OCI-LY3 (cell line): ENCODE data around the gene ICAM1.
A peak's percentile ranks its signal among the peaks of the same experiment; 100 is the strongest.

Experiments
- H2AFZ ChIP-seq: fragments of 200-600, 300-600 bp; shearing (Covaris generic); 2 replicates; pipeline ENCODE4 v1.6.0; 2014; ENCODE audit warnings: antibody characterized with exemption, low read depth, low read length
- H3K27ac ChIP-seq: fragments of 200-600, 300-600 bp; sonication (generic); 2 replicates; pipeline ENCODE4 v1.5.1; 2014; ENCODE audit warnings: mild to moderate bottlenecking, low read length, moderate library complexity, mixed read lengths
- H3K27me3 ChIP-seq: fragments of 200-600, 300-600 bp; sonication (generic); 2 replicates; pipeline ENCODE4 v1.6.1; 2014; ENCODE audit warnings: low read depth, low read length, mixed read lengths
- H3K36me3 ChIP-seq: fragments of 200-600, 300-600 bp; sonication (generic); replicated peaks from 2 replicates; pipeline ENCODE3; 2014; ENCODE audit warnings: low read depth, low read length, mixed read lengths
- H3K4me1 ChIP-seq: fragments of 300-600, 200-600 bp; sonication (generic); 2 replicates; pipeline ENCODE4 v1.6.1; 2014; ENCODE audit warnings: low read length, mixed read lengths
- H3K4me2 ChIP-seq: fragments of 200-600, 300-600 bp; sonication (generic); 2 replicates; pipeline ENCODE4 v1.6.1; 2014; ENCODE audit warnings: low read length, mixed read lengths
- H3K4me3 ChIP-seq: fragments of 300-600, 200-600 bp; sonication (generic); 2 replicates; pipeline ENCODE4 v1.5.1; 2014; ENCODE audit warnings: antibody characterized with exemption, mild to moderate bottlenecking, low read length, moderate library complexity
- H3K79me2 ChIP-seq: fragments of 300-600, 200-600 bp; shearing (Covaris generic); 2 replicates; pipeline ENCODE4 v1.6.1; 2014; ENCODE audit warnings: mild to moderate bottlenecking, low read length, mixed read lengths
- H3K9ac ChIP-seq: fragments of 300-600, 200-600 bp; shearing (Covaris generic); 2 replicates; pipeline ENCODE4 v1.6.0; 2014; ENCODE audit warnings: mild to moderate bottlenecking, low read length, moderate library complexity
- H3K9me3 ChIP-seq: fragments of 200-600, 300-600 bp; shearing (Covaris generic); 2 replicates; pipeline ENCODE4 v1.6.1; 2014; ENCODE audit warnings: low read length, mixed read lengths; ENCODE audit not compliant: insufficient read depth
- H4K20me1 ChIP-seq: fragments of 200-600, 300-600 bp; sonication (generic); 2 replicates; pipeline ENCODE4 v1.6.1; 2016; ENCODE audit warnings: low read length, mixed read lengths; ENCODE audit not compliant: insufficient read depth
- EZH2phosphoT487 ChIP-seq: fragments of 200-600 bp; shearing (Covaris generic); IDR thresholded peaks from 2 replicates; pipeline ENCODE4 v1.6.1; 2018; ENCODE audit warnings: antibody characterized with exemption, mixed run types, low read depth
- TF ChIP-seq, protein P1 (sequence below): fragments of 200-600, 300-600 bp; sonication (generic); IDR thresholded peaks from 2 replicates; pipeline ENCODE4 v1.5.1; 2014; ENCODE audit warnings: antibody characterized with exemption, low read length, low read depth

ICAM1 gene

DNA sequence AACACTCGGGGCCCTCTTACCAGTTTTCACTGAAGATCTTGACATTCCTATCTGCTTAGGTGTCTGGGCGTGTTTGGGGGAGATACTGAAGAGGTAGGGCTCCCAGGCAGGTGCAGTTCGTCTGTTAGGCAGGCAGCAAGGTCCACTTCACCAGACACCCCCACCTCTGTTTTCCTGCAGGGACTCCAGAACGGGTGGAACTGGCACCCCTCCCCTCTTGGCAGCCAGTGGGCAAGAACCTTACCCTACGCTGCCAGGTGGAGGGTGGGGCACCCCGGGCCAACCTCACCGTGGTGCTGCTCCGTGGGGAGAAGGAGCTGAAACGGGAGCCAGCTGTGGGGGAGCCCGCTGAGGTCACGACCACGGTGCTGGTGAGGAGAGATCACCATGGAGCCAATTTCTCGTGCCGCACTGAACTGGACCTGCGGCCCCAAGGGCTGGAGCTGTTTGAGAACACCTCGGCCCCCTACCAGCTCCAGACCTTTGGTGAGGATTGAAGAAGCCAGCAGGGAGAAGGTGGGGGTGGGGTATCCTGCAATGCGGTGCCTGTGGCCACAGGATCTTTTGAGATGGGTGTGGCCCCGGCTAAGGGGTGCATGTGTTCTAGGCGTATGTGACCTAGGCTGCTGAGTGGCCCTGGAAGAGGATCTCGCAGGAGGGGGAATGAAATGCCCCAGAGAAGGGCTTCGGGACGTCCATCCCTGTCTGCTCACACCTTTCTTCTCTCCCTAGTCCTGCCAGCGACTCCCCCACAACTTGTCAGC is 12.6 kb downstream of the ICAM1 start:
- H4K20me1 ChIP-seq: peaks cover 81% of the 10 kb centered on the region
- H3K9ac ChIP-seq: no peak overlapping the region
- no peak overlapping the region for H3K4me2 ChIP-seq
- peaks cover 6% of the 10 kb centered on the region; the same call in 1 of the 2 replicates for H3K4me1 ChIP-seq
- H3K27me3 ChIP-seq: no peaks in the 10 kb centered on the region
- no peak overlapping the region for H3K27ac ChIP-seq
- TF ChIP-seq, protein P1, sequence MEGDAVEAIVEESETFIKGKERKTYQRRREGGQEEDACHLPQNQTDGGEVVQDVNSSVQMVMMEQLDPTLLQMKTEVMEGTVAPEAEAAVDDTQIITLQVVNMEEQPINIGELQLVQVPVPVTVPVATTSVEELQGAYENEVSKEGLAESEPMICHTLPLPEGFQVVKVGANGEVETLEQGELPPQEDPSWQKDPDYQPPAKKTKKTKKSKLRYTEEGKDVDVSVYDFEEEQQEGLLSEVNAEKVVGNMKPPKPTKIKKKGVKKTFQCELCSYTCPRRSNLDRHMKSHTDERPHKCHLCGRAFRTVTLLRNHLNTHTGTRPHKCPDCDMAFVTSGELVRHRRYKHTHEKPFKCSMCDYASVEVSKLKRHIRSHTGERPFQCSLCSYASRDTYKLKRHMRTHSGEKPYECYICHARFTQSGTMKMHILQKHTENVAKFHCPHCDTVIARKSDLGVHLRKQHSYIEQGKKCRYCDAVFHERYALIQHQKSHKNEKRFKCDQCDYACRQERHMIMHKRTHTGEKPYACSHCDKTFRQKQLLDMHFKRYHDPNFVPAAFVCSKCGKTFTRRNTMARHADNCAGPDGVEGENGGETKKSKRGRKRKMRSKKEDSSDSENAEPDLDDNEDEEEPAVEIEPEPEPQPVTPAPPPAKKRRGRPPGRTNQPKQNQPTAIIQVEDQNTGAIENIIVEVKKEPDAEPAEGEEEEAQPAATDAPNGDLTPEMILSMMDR: no peak
- no peak overlapping the region for H3K4me3 ChIP-seq
- H2AFZ ChIP-seq: no peak overlapping the region
- peaks cover 76% of the 10 kb centered on the region for H3K36me3 ChIP-seq
- no peaks in the 10 kb centered on the region for H3K9me3 ChIP-seq
- H3K79me2 ChIP-seq: peaks cover 50% of the 10 kb centered on the region

DNA sequence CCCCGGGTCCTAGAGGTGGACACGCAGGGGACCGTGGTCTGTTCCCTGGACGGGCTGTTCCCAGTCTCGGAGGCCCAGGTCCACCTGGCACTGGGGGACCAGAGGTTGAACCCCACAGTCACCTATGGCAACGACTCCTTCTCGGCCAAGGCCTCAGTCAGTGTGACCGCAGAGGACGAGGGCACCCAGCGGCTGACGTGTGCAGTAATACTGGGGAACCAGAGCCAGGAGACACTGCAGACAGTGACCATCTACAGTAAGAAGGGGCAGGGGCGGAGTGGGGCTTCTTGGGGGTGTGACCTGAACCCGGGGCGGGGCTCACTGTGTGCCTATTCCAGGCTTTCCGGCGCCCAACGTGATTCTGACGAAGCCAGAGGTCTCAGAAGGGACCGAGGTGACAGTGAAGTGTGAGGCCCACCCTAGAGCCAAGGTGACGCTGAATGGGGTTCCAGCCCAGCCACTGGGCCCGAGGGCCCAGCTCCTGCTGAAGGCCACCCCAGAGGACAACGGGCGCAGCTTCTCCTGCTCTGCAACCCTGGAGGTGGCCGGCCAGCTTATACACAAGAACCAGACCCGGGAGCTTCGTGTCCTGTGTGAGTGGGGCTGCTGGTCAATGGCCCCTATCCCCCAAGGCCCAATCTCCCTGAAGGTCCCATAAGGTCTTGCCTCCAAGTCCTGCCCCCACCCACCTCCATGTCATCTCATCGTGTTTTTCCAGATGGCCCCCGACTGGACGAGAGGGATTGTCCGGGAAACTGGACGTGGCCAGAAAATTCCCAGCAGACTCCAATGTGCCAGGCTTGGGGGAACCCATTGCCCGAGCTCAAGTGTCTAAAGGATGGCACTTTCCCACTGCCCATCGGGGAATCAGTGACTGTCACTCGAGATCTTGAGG is 13.4 kb downstream of the ICAM1 start:
- Histone ChIP-seq H3K9me3 (no peaks in the 10 kb centered on the region), H3K4me1 (peaks cover 5% of the 10 kb centered on the region), H2AFZ (no peak overlapping the region), H3K4me3 (no peak overlapping the region), H3K27ac (no peak overlapping the region), H3K36me3 (peaks cover 68% of the 10 kb centered on the region), H3K9ac (no peak overlapping the region), H3K27me3 (no peaks in the 10 kb centered on the region), H3K4me2 (no peak overlapping the region), H4K20me1 (peaks cover 72% of the 10 kb centered on the region), H3K79me2 (peaks cover 42% of the 10 kb centered on the region)
- TF ChIP-seq, protein P1: no peak
- no peak for TF ChIP-seq EZH2phosphoT487

DNA sequence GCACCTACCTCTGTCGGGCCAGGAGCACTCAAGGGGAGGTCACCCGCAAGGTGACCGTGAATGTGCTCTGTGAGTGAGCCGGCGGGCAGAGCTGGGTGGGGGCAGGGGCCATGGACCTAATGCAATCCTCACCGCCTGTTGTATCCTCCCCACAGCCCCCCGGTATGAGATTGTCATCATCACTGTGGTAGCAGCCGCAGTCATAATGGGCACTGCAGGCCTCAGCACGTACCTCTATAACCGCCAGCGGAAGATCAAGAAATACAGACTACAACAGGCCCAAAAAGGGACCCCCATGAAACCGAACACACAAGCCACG is 14.0 kb downstream of the ICAM1 start:
- H3K79me2 ChIP-seq: peaks cover 36% of the 10 kb centered on the region
- H4K20me1 ChIP-seq: peaks cover 66% of the 10 kb centered on the region
- no peak overlapping the region for H3K27ac ChIP-seq
- H3K4me2 ChIP-seq: no peak overlapping the region
- H3K36me3 ChIP-seq: peaks cover 63% of the 10 kb centered on the region
- no peaks in the 10 kb centered on the region for H3K27me3 ChIP-seq
- no peak overlapping the region for H2AFZ ChIP-seq
- H3K9me3 ChIP-seq: no peaks in the 10 kb centered on the region
- no peak for TF ChIP-seq EZH2phosphoT487
- TF ChIP-seq, protein P1: no peak
- H3K4me3 ChIP-seq: no peak overlapping the region
- no peak overlapping the region for H3K9ac ChIP-seq
- H3K4me1 ChIP-seq: peaks cover 5% of the 10 kb centered on the region

DNA sequence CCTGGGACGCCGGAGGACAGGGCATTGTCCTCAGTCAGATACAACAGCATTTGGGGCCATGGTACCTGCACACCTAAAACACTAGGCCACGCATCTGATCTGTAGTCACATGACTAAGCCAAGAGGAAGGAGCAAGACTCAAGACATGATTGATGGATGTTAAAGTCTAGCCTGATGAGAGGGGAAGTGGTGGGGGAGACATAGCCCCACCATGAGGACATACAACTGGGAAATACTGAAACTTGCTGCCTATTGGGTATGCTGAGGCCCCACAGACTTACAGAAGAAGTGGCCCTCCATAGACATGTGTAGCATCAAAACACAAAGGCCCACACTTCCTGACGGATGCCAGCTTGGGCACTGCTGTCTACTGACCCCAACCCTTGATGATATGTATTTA is 14.5 kb downstream of the ICAM1 start:
- Histone ChIP-seq H3K9me3 (no peaks in the 10 kb centered on the region), H3K27me3 (no peaks in the 10 kb centered on the region), H2AFZ (no peak overlapping the region), H4K20me1 (peaks cover 63% of the 10 kb centered on the region), H3K9ac (no peak overlapping the region), H3K4me2 (no peak overlapping the region), H3K27ac (0 out of 2 replicates have a peak overlapping the region, but pooled peaks have one; percentile 34), H3K4me1 (peaks cover 5% of the 10 kb centered on the region), H3K4me3 (no peak overlapping the region), H3K79me2 (peaks cover 31% of the 10 kb centered on the region), H3K36me3 (peaks cover 60% of the 10 kb centered on the region)
- TF ChIP-seq, protein P1: no peak
- no peak for TF ChIP-seq EZH2phosphoT487
